HCT116 (cell line): ENCODE measurements around the gene UBASH3B. TPM values are rescaled to one million over a fixed set of nuclear protein-coding genes. Genes with fewer than 3 reads are reported as not detected.

Experiments used
- ATAC-seq: fragments of 200-7000 bp; cut with Tn5 transposase; 2 replicates; pipeline ENCODE4 v1.9.1; 2020; ENCODE audit warnings: mild to moderate bottlenecking, moderate library complexity
- BruUV-seq: library from RNA; stranded (reverse); fragments of 400-500 nt; replicated peaks from 2 replicates; lab custom pipeline; 2021; lab: Mats Ljungman, UMichigan
- CTCF ChIA-PET: fragments of 300-600 bp; sonication (Branson Sonifier 250); formaldehyde crosslinking; loops from one replicate; lab custom pipeline; 2021; ENCODE audit warnings: antibody characterized with exemption; lab: Charles Lee
- POLR2A ChIA-PET: fragments of 300-600, 350-600 bp; sonication (Branson Sonifier 250); formaldehyde crosslinking; loops from one replicate; lab custom pipeline; 2021; ENCODE audit warnings: antibody characterized with exemption; lab: Charles Lee
- RAD21 ChIA-PET, 2 experiments: fragments of 300-600 bp; sonication (Branson Sonifier 250); formaldehyde crosslinking; loops; one replicate each; lab custom pipeline; 2023; ENCODE audit warnings: low total read pairs in 2 of 2; ENCODE audit not compliant: uncharacterized antibody in 2 of 2, unreplicated experiment in 2 of 2, low non-redundant PET in 1 of 2; lab: Charles Lee
- DNase-seq: peaks from one replicate; pipeline ENCODE4 v3.0.0-alpha.2; 2010; ENCODE audit warnings: low read depth, low spot score
- H2AFZ ChIP-seq: fragments of 200-600 bp; shearing (Covaris generic), sonication (generic); 2 replicates; pipeline ENCODE4 v1.6.1; 2017; ENCODE audit warnings: low read depth, mixed run types, mixed read lengths, antibody characterized with exemption, low read length; ENCODE audit not compliant: poor library complexity, severe bottlenecking
- H3K27ac ChIP-seq: 2 replicates; pipeline ENCODE4 v1.5.1; 2012; ENCODE audit warnings: low read depth, low read length
- H3K27me3 ChIP-seq: fragments of 200-600 bp; sonication (generic); 2 replicates; pipeline ENCODE4 v1.6.1; 2016; ENCODE audit warnings: mixed run types, low read length, mixed read lengths; ENCODE audit not compliant: insufficient read depth
- H3K36me3 ChIP-seq, 2 experiments: fragments of 200-500 bp in 1 of 2; fragments of 200-600 bp in 1 of 2; sonication (Bioruptor generic) in 1 of 2; sonication (generic) in 1 of 2; 2 replicates each; pipeline versions ENCODE4 v1.5.1 to v1.6.1; 2014 to 2016; ENCODE audit warnings: low read length in 2 of 2, inconsistent platforms in 1 of 2, mixed read lengths in 1 of 2, mixed run types in 1 of 2; ENCODE audit not compliant: insufficient read depth in 2 of 2, control insufficient read depth in 1 of 2
- H3K4me1 ChIP-seq, 2 experiments: fragments of 200-600 bp in 1 of 2; sonication (generic) in 1 of 2; 2 replicates each; pipeline versions ENCODE4 v1.5.1 to v1.6.1; 2012 to 2017; ENCODE audit warnings: low read length in 2 of 2, inconsistent platforms in 1 of 2, mild to moderate bottlenecking in 1 of 2, mixed read lengths in 1 of 2, mixed run types in 1 of 2, moderate library complexity in 1 of 2; ENCODE audit not compliant: insufficient read depth in 2 of 2, control insufficient read depth in 1 of 2
- H3K4me2 ChIP-seq: fragments of 200-600 bp; sonication (generic); 2 replicates; pipeline ENCODE4 v1.6.1; 2017; ENCODE audit warnings: mixed run types, low read length, mixed read lengths
- H3K4me3 ChIP-seq, 2 experiments: fragments of 200-600 bp in 1 of 2; sonication (generic) in 1 of 2; replicated peaks in 1 of 2; 2 replicates each; pipeline ENCODE4 v1.5.1; 2011 to 2016; ENCODE audit warnings: low read length in 2 of 2, control low read depth in 1 of 2, low read depth in 1 of 2, mild to moderate bottlenecking in 1 of 2, mixed read lengths in 1 of 2, mixed run types in 1 of 2
- H3K79me2 ChIP-seq: fragments of 200-600 bp; sonication (generic); 2 replicates; pipeline ENCODE4 v1.6.1; 2017; ENCODE audit warnings: mild to moderate bottlenecking, mixed run types, low read length, moderate library complexity, mixed read lengths; ENCODE audit not compliant: insufficient read depth
- H3K9ac ChIP-seq: fragments of 200-600 bp; sonication (generic); 2 replicates; pipeline ENCODE4 v1.6.1; 2016; ENCODE audit warnings: low read length, mixed read lengths
- H3K9me2 ChIP-seq: fragments of 200-600 bp; sonication (generic), shearing (Covaris generic); 2 replicates; pipeline ENCODE4 v1.6.1; 2017; ENCODE audit warnings: mixed run types, mild to moderate bottlenecking, moderate library complexity; ENCODE audit not compliant: insufficient read depth
- H3K9me3 ChIP-seq, 2 experiments: fragments of 200-500 bp in 1 of 2; fragments of 200-600 bp in 1 of 2; sonication (Bioruptor generic) in 1 of 2; sonication (generic) in 1 of 2; 2 replicates each; pipeline ENCODE4 v1.6.1; 2014 to 2017; ENCODE audit warnings: low read length in 2 of 2, mixed read lengths in 2 of 2, inconsistent platforms in 1 of 2, low read depth in 1 of 2, mild to moderate bottlenecking in 1 of 2, mixed run types in 1 of 2, moderate library complexity in 1 of 2; ENCODE audit not compliant: control insufficient read depth in 1 of 2, insufficient read depth in 1 of 2
- H4K20me1 ChIP-seq: fragments of 200-600 bp; sonication (generic), shearing (Covaris generic); 2 replicates; pipeline ENCODE4 v1.6.1; 2017; ENCODE audit warnings: mixed run types, mild to moderate bottlenecking, moderate library complexity; ENCODE audit not compliant: insufficient read depth
- ELF1 ChIP-seq: IDR thresholded peaks from 2 replicates; pipeline ENCODE4 v1.6.1; 2012; ENCODE audit warnings: low read depth, borderline replicate concordance
- EZH2phosphoT487 ChIP-seq: fragments of 200-600 bp; IDR thresholded peaks from 2 replicates; pipeline ENCODE4 v1.6.1; 2018; ENCODE audit warnings: antibody characterized with exemption, borderline replicate concordance
- POLR2A ChIP-seq: IDR thresholded peaks from 2 replicates; pipeline ENCODE4 v1.7.0; 2011; ENCODE audit warnings: borderline replicate concordance; ENCODE audit not compliant: insufficient read depth, insufficient read length; ENCODE audit errors: extremely low read depth
- SP1 ChIP-seq: IDR thresholded peaks from 2 replicates; pipeline ENCODE4 v1.6.1; 2012; ENCODE audit warnings: low read depth
- TCF7L2 ChIP-seq: IDR thresholded peaks from 2 replicates; pipeline ENCODE4 v1.7.0; 2011; ENCODE audit warnings: borderline replicate concordance, inconsistent platforms; ENCODE audit not compliant: insufficient read depth, insufficient read length; ENCODE audit errors: extremely low read depth
- YY1 ChIP-seq: IDR thresholded peaks from 2 replicates; pipeline ENCODE4 v1.6.1; 2011; ENCODE audit warnings: low read length, low read depth, moderate library complexity, mild to moderate bottlenecking; ENCODE audit not compliant: insufficient replicate concordance; ENCODE audit errors: extremely low read depth
- ZNF274 ChIP-seq: fragments of 200-500 bp; sonication (Bioruptor generic); IDR thresholded peaks from 2 replicates; pipeline ENCODE4 v1.6.1; 2014; ENCODE audit warnings: mild to moderate bottlenecking, low read depth, low read length, inconsistent platforms
- intact Hi-C: fragments of 100-400 bp; cut with micrococcal nuclease; formaldehyde crosslinking; loops from 2 replicates; pipeline ENCODE4 v1.10.0; 2022
- total RNA-seq: library from RNA; stranded (reverse); gene quantifications from one replicate; pipeline ENCODE4 v1.2.1, GENCODE V29; 2021; ENCODE audit not compliant: unreplicated experiment
- TF ChIP-seq, protein P1 (sequence below), 3 experiments: fragments of 200-600 bp in 1 of 3; sonication (generic) in 1 of 3; IDR thresholded peaks in 2 of 3; conservative IDR thresholded peaks in 1 of 3; 2 replicates each; pipeline ENCODE4 v1.5.1; 2012 to 2017; ENCODE audit warnings: low read depth in 2 of 3, low read length in 2 of 3, antibody characterized with exemption in 1 of 3, borderline replicate concordance in 1 of 3, control low read depth in 1 of 3, mild to moderate bottlenecking in 1 of 3, mixed read lengths in 1 of 3, mixed run types in 1 of 3, moderate library complexity in 1 of 3; ENCODE audit not compliant: insufficient read depth in 1 of 3

UBASH3B gene
- total RNA-seq, 1 experiment from 2014 or later = 40.3 TPM

DNA sequence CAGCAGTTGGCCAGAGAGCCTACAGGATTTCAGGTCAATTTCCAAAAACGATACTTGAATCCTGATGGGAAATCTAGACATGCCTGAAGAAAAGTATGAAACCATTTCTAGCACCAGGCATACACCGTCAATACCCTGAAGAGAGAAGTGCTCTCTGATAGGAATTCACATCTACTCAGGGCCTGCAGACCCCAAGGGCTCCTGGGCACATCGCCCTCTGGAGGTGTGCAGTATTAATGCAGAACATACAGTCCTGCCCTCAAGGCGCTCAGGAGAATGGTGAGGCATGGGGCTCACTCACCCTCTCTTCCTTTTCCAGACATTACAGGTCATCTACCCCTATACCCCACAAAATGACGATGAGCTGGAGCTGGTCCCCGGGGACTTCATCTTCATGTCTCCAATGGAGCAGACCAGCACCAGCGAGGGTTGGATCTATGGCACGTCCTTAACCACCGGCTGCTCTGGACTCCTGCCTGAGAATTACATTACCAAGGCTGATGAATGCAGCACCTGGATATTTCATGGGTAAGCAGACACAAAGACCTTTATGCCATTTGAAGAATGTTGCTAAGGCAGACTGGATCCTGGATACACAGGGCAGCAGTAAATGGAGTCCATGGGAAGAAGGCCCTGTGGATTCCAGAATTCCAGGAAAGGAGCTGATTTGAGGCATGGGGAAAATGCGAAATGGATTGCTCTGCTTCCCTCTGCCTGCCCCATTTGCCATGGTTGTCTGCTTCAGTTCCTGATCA is 133.4 kb downstream of the UBASH3B start:
- CTCF ChIA-PET = no interaction called here

DNA sequence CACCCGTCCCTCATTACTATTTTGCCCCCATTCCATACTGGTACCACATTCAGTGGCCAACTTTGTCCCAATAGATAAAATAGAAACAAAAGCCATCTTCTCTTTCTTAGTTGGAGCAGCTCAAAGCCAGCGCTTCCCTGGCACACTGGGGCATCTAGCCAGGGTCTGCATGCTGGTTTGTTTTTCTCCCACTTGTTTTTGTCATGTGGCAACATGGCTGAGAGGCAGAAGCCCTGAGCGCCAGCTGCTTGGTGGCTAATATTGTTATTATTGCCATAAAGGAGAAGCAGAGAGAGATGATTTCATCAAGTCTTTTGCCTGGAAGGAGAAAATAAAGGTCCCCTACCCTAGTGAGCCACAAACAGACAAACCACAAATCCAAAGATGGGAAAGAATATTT is 134.4 kb downstream of the UBASH3B start:
- H3K9me2 ChIP-seq = no peaks in the 10 kb centered on the region
- TF ChIP-seq POLR2A (no peak), ZNF274 (no peak), ELF1 (no peak), YY1 (no peak), SP1 (no peak)
- H3K4me2 ChIP-seq = no peak overlapping the region
- no TSS peak for BruUV-seq
- CTCF ChIA-PET = no interaction called here
- no peak overlapping the region for H3K4me3 ChIP-seq
- no peaks in the 10 kb centered on the region for H4K20me1 ChIP-seq
- H3K27me3 ChIP-seq = no peaks in the 10 kb centered on the region
- ATAC-seq (no peak), DNase-seq (no peak)
- RAD21 ChIA-PET = no interaction called here
- no peaks in the 10 kb centered on the region for H3K9me3 ChIP-seq
- H3K36me3 ChIP-seq = peaks cover 0 to 11% of the 10 kb centered on the region in 2 experiments; a peak in 1 of 4 replicates
- H2AFZ ChIP-seq = no peak overlapping the region
- H3K9ac ChIP-seq = no peak overlapping the region
- POLR2A ChIA-PET = no interaction called here
- H3K79me2 ChIP-seq = no peaks in the 10 kb centered on the region
- H3K4me1 ChIP-seq = peaks cover 0 to 8% of the 10 kb centered on the region in 2 experiments; a peak in 1 of 4 replicates
- H3K27ac ChIP-seq = no peak overlapping the region
- intact Hi-C loops = no loop called here

More for the DNA sequence above, 133.4 kb downstream of the UBASH3B start:
- H3K9me2 ChIP-seq = no peaks in the 10 kb centered on the region
- no peaks in the 10 kb centered on the region for H3K9me3 ChIP-seq
- H3K9ac ChIP-seq = no peak overlapping the region
- TF ChIP-seq SP1 = no peak
- no peak for TF ChIP-seq ELF1
- no peak for TF ChIP-seq EZH2phosphoT487
- TF ChIP-seq, protein P1, sequence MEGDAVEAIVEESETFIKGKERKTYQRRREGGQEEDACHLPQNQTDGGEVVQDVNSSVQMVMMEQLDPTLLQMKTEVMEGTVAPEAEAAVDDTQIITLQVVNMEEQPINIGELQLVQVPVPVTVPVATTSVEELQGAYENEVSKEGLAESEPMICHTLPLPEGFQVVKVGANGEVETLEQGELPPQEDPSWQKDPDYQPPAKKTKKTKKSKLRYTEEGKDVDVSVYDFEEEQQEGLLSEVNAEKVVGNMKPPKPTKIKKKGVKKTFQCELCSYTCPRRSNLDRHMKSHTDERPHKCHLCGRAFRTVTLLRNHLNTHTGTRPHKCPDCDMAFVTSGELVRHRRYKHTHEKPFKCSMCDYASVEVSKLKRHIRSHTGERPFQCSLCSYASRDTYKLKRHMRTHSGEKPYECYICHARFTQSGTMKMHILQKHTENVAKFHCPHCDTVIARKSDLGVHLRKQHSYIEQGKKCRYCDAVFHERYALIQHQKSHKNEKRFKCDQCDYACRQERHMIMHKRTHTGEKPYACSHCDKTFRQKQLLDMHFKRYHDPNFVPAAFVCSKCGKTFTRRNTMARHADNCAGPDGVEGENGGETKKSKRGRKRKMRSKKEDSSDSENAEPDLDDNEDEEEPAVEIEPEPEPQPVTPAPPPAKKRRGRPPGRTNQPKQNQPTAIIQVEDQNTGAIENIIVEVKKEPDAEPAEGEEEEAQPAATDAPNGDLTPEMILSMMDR (IDR thresholded peaks at IDR 0.05 in 2 of 3, conservative IDR thresholded peaks at IDR 0.05 in 1 of 3; ENCODE audit: borderline replicate concordance in 1 of 3, insufficient read depth in 1 of 3, low read depth in 2 of 3, low read length in 2 of 3) = peak; percentile 4 to 64 (median 52); a peak in 4 of 6 replicates
- no peak for TF ChIP-seq TCF7L2
- H3K79me2 ChIP-seq = no peaks in the 10 kb centered on the region
- no peak overlapping the region for H3K4me3 ChIP-seq
- ATAC-seq (peak; percentile 76), DNase-seq (no peak)
- POLR2A ChIA-PET = no interaction called here
- RAD21 ChIA-PET = no interaction called here
- intact Hi-C loops = no loop called here
- no peak overlapping the region for H3K27ac ChIP-seq
- BruUV-seq = no TSS peak
- H2AFZ ChIP-seq = no peak overlapping the region
- H3K4me1 ChIP-seq = peaks cover 0 to 8% of the 10 kb centered on the region in 2 experiments; a peak in 1 of 4 replicates
- H4K20me1 ChIP-seq = no peaks in the 10 kb centered on the region
- H3K27me3 ChIP-seq = no peaks in the 10 kb centered on the region
- no peak overlapping the region for H3K4me2 ChIP-seq
- H3K36me3 ChIP-seq = peaks cover 0 to 7% of the 10 kb centered on the region in 2 experiments; a peak in 1 of 4 replicates
